SU-DHL-6 (cell line): ENCODE results near the gene GMEB2.

Source experiments
- EZH2phosphoT487 ChIP-seq: fragments of 200-600 bp; sonication (generic), shearing (Covaris generic); conservative IDR thresholded peaks from 2 replicates; pipeline ENCODE4 v1.6.1; 2018; ENCODE audit warnings: mild to moderate bottlenecking, antibody characterized with exemption, low read length, moderate library complexity, mixed read lengths
- TF ChIP-seq, protein P1 (sequence below): fragments of 200-600 bp; sonication (generic); IDR thresholded peaks from one replicate; pipeline ENCODE4 v1.5.1; 2017; ENCODE audit warnings: antibody characterized with exemption, mild to moderate bottlenecking, low read length, moderate library complexity; ENCODE audit not compliant: insufficient read depth, poor library complexity, severe bottlenecking

DNA sequence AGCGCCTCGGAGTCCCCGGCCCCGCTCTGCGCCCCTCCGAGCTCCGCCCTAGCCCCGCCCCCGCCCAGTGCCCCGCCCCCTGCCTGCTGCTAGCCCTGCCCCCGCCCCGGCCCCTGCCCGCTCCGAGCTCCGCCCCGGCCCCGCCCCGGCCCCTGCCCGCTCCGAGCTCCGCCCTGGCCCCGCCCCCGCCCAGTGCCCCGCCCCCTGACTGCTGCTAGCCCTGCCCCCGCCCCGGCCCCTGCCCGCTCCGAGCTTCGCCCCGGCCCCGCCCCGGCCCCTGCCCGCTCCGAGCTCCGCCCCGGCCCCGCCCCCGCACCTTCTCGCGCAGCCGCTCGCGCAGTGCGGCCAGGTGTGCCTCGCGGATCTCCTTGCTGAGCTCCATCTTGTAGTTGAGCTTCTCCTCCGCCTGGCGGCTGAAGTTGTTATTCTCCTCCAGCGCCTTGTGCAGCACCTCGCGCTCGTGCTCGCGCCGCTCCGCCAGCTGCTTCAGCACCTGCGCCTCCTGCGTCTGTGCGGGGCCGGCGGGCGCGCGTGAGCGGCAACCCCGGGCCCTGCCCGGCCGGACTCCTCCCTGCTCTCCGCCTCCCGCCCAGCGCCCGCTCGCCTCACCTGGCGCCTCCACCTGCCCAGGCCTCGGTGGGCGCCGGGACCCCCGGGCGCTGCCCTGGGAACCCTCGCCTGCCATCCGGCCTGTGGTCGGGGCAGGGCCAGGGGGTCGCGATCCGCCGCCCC lies 15.1 kb upstream of the GMEB2 start:
- TF ChIP-seq, protein P1, sequence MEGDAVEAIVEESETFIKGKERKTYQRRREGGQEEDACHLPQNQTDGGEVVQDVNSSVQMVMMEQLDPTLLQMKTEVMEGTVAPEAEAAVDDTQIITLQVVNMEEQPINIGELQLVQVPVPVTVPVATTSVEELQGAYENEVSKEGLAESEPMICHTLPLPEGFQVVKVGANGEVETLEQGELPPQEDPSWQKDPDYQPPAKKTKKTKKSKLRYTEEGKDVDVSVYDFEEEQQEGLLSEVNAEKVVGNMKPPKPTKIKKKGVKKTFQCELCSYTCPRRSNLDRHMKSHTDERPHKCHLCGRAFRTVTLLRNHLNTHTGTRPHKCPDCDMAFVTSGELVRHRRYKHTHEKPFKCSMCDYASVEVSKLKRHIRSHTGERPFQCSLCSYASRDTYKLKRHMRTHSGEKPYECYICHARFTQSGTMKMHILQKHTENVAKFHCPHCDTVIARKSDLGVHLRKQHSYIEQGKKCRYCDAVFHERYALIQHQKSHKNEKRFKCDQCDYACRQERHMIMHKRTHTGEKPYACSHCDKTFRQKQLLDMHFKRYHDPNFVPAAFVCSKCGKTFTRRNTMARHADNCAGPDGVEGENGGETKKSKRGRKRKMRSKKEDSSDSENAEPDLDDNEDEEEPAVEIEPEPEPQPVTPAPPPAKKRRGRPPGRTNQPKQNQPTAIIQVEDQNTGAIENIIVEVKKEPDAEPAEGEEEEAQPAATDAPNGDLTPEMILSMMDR, result peak; percentile 20
- TF ChIP-seq EZH2phosphoT487, result no peak
